CD14-positive monocyte (primary cell): ENCODE measurements around the gene CPT1C. TPM values are rescaled to one million over a fixed set of nuclear protein-coding genes. Genes with fewer than 3 reads are reported as not detected.

Experiments used
- DNase-seq, 3 donors: peaks; one replicate each; pipeline ENCODE4 v3.0.0-alpha.2; 2011 to 2022
- H2AFZ ChIP-seq: 2 replicates; pipeline ENCODE4 v1.6.0; 2012; ENCODE audit warnings: mild to moderate bottlenecking, low read depth, low read length, inconsistent platforms; ENCODE audit not compliant: insufficient read depth, poor library complexity, severe bottlenecking
- H3K27ac ChIP-seq, 2 donors: 1 replicate in 1 of 2; 2 replicates in 1 of 2; pipeline ENCODE4 v1.5.1; 2012 to 2013; ENCODE audit warnings: low read length in 2 of 2, control low read depth in 1 of 2, inconsistent platforms in 1 of 2, low read depth in 1 of 2, mild to moderate bottlenecking in 1 of 2
- H3K27me3 ChIP-seq, 2 donors: one replicate each; pipeline versions ENCODE4 v1.6.0 to v1.6.1; 2011 to 2013; ENCODE audit warnings: low read length in 2 of 2; ENCODE audit not compliant: control insufficient read depth in 2 of 2, insufficient read depth in 2 of 2
- H3K36me3 ChIP-seq, 2 donors: replicated peaks in 1 of 2; 1 replicate in 1 of 2; 2 replicates in 1 of 2; pipeline versions ENCODE4 v1.5.1 to v1.6.1; 2012 to 2013; ENCODE audit warnings: low read length in 2 of 2, control low read depth in 1 of 2, inconsistent platforms in 1 of 2, mild to moderate bottlenecking in 1 of 2; ENCODE audit not compliant: insufficient read depth in 2 of 2, control insufficient read depth in 1 of 2
- H3K4me1 ChIP-seq, 2 donors: 1 replicate in 1 of 2; 2 replicates in 1 of 2; pipeline versions ENCODE4 v1.5.1 to v1.6.1; 2012 to 2013; ENCODE audit warnings: low read length in 2 of 2, control low read depth in 1 of 2, inconsistent platforms in 1 of 2, mild to moderate bottlenecking in 1 of 2, moderate library complexity in 1 of 2; ENCODE audit not compliant: insufficient read depth in 2 of 2, control insufficient read depth in 1 of 2
- H3K4me2 ChIP-seq: replicated peaks from 2 replicates; pipeline ENCODE3; 2012; ENCODE audit warnings: low read length, moderate library complexity, mild to moderate bottlenecking; ENCODE audit not compliant: poor library complexity, severe bottlenecking; ENCODE audit errors: extremely low read depth
- H3K4me3 ChIP-seq, 3 experiments: fragments of 200-600 bp in 1 of 3; sonication (generic) in 1 of 3; replicated peaks in 1 of 3; 1 replicate in 2 of 3; 2 replicates in 1 of 3; pipeline ENCODE4 v1.5.1; 2011 to 2013; ENCODE audit warnings: low read length in 3 of 3, mild to moderate bottlenecking in 3 of 3, control low read depth in 2 of 3, low read depth in 2 of 3, inconsistent platforms in 1 of 3, moderate library complexity in 1 of 3
- H3K79me2 ChIP-seq: 2 replicates; pipeline ENCODE4 v1.6.0; 2012; ENCODE audit warnings: mild to moderate bottlenecking, control low read depth, inconsistent platforms, low read length, moderate library complexity; ENCODE audit not compliant: insufficient read depth
- H3K9ac ChIP-seq: 2 replicates; pipeline ENCODE4 v1.6.0; 2017; ENCODE audit warnings: low read length, mild to moderate bottlenecking; ENCODE audit not compliant: insufficient read depth, poor library complexity, severe bottlenecking
- H3K9me3 ChIP-seq, 2 donors: replicated peaks in 1 of 2; 1 replicate in 1 of 2; 2 replicates in 1 of 2; pipeline versions ENCODE4 v1.5.1 to v1.6.1; 2012 to 2013; ENCODE audit warnings: low read length in 2 of 2, control low read depth in 1 of 2; ENCODE audit not compliant: control insufficient read depth in 1 of 2, insufficient read depth in 1 of 2
- H4K20me1 ChIP-seq: 2 replicates; pipeline ENCODE4 v1.6.0; 2012; ENCODE audit warnings: mild to moderate bottlenecking, low read length, control low read depth, moderate library complexity; ENCODE audit not compliant: insufficient read depth
- H3K27ac Mint-ChIP-seq, 7 donors: one replicate each; pipeline ENCODE4 v1.8.0; 2020; ENCODE audit warnings: mild to moderate bottlenecking in 7 of 7, mixed read lengths in 7 of 7, moderate library complexity in 6 of 7, inconsistent platforms in 2 of 7
- H3K27me3 Mint-ChIP-seq, 3 donors: one replicate each; pipeline ENCODE4 v1.8.0; 2021 to 2022; ENCODE audit warnings: low read depth in 3 of 3, mild to moderate bottlenecking in 3 of 3, mixed read lengths in 3 of 3, moderate library complexity in 3 of 3, inconsistent platforms in 1 of 3
- H3K36me3 Mint-ChIP-seq, 2 donors: one replicate each; pipeline ENCODE4 v1.8.0; 2020; ENCODE audit warnings: mixed read lengths in 2 of 2, inconsistent platforms in 1 of 2, mild to moderate bottlenecking in 1 of 2
- H3K4me1 Mint-ChIP-seq: one replicate; pipeline ENCODE4 v1.8.0; 2020; ENCODE audit warnings: mild to moderate bottlenecking, mixed read lengths
- H3K4me3 Mint-ChIP-seq, 2 donors: one replicate each; pipeline ENCODE4 v1.8.0; 2020; ENCODE audit warnings: mild to moderate bottlenecking in 2 of 2, mixed read lengths in 2 of 2, moderate library complexity in 1 of 2
- H3K9me3 Mint-ChIP-seq, 7 donors: one replicate each; pipeline ENCODE4 v1.8.0; 2020 to 2022; ENCODE audit warnings: mixed read lengths in 7 of 7, mild to moderate bottlenecking in 6 of 7, moderate library complexity in 6 of 7, inconsistent platforms in 2 of 7
- CTCF ChIP-seq: fragments of 200-600 bp; IDR thresholded peaks from one replicate; pipeline ENCODE4 v1.8.0; 2022; ENCODE audit warnings: antibody characterized with exemption, mild to moderate bottlenecking
- WGBS: methylation state at CpG from one replicate; pipeline ENCODE4 v1.1.5; 2013; ENCODE audit warnings: missing lambda C conversion rate; ENCODE audit not compliant: insufficient coverage; 5-methylcytosine and 5-hydroxymethylcytosine counted together
- intact Hi-C, 2 donors: fragments of 100-400 bp; cut with micrococcal nuclease; formaldehyde crosslinking; loops; one replicate each; pipeline versions ENCODE4 v1.15.0 to v1.15.1; 2023
- polyA plus RNA-seq, 3 donors: library from polyadenylated mRNA; depleted of rRNA in 1 of 3; unstranded in 2 of 3; stranded (reverse) in 1 of 3; fragments of 300-500 nt in 2 of 3; fragments of >200 nt in 1 of 3; fragmentation: Illumina TruSeq in 2 of 3; gene quantifications; 1 replicate in 2 of 3; 2 replicates in 1 of 3; pipeline ENCODE4 v1.2.3, GENCODE V29; 2012 to 2021

The CPT1C gene
- polyA plus RNA-seq, 3 donors = not detected

GRCh38 chr19:49665351-49666119, 25.4 kb upstream of the CPT1C start, which contains the start of the genes BCL2L12 and IRF3:
Gene BCL2L12, plus strand, starts transcription at chr19:49665933. Its CDS starts 760 bp downstream, at chr19:49666693.
Gene IRF3, minus strand, starts transcription at chr19:49665857. Its CDS starts 1,019 bp downstream, at chr19:49664838.
- Mint-ChIP-seq H3K4me3 (peak within 1 kb of the TSS; percentile 97 to 100), H3K4me1 (peaks cover 32% of the 10 kb centered on the region), H3K27me3 (no peaks in the 10 kb centered on the region), H3K36me3 (peaks cover 25 to 36% of the 10 kb centered on the region in 2 donors), H3K27ac (peak within 1 kb of the TSS; percentile 89 to 99 (median 94)), H3K9me3 (peaks cover 0 to under 1% (median 0%) of the 10 kb centered on the region in 7 donors)
- H3K27ac ChIP-seq = peak within 1 kb of the TSS; percentile 52 to 78
- DNase-seq = peak; percentile 95 to 97 (median 95)
- no peaks in the 10 kb centered on the region for H3K27me3 ChIP-seq
- peak within 1 kb of the TSS; percentile 92 for H2AFZ ChIP-seq
- intact Hi-C loops = loop anchor here in 1 of 2 donors (10.0 kb wide), 1 partner anchor 359 kb away; the partner anchor contains the start of genes VRK3 and ZNF473
- peak within 1 kb of the TSS; percentile 64 for H3K9ac ChIP-seq
- no peak for TF ChIP-seq CTCF
- H3K79me2 ChIP-seq = peaks cover 45% of the 10 kb centered on the region
- H3K4me1 ChIP-seq = peaks cover 17 to 35% of the 10 kb centered on the region in 2 donors
- no peaks in the 10 kb centered on the region for H3K9me3 ChIP-seq
- under 1% methylated on average over 39 of the region's 50 CpGs for whole genome bisulfite sequencing
- peaks cover 22 to 27% of the 10 kb centered on the region in 2 donors for H3K36me3 ChIP-seq
- H4K20me1 ChIP-seq = peaks cover 37% of the 10 kb centered on the region
- H3K4me3 ChIP-seq = peak within 1 kb of the TSS; percentile 52 to 94 (median 72)
- H3K4me2 ChIP-seq = peak within 1 kb of the TSS; percentile 100

- DNase-seq = no peak
- Histone ChIP-seq H3K4me3 (peak overlapping the region; percentile 52 to 94 (median 72)), H3K36me3 (peaks cover 17 to 22% of the 10 kb centered on the region in 2 donors), H3K79me2 (peaks cover 45% of the 10 kb centered on the region), H3K27me3 (no peaks in the 10 kb centered on the region), H3K9me3 (no peaks in the 10 kb centered on the region), H3K4me1 (peaks cover 17 to 35% of the 10 kb centered on the region in 2 donors), H3K4me2 (peak overlapping the region; percentile 100), H3K27ac (peak overlapping the region; percentile 18 to 78), H4K20me1 (peaks cover 36% of the 10 kb centered on the region), H2AFZ (peak overlapping the region; percentile 92), H3K9ac (peak overlapping the region; percentile 64)
- Mint-ChIP-seq H3K36me3 (peaks cover 24 to 35% of the 10 kb centered on the region in 2 donors), H3K4me1 (peaks cover 32% of the 10 kb centered on the region), H3K9me3 (peaks cover 0 to 1% (median 0%) of the 10 kb centered on the region in 7 donors), H3K27ac (peak overlapping the region; percentile 75 to 99 (median 92)), H3K4me3 (peak overlapping the region; percentile 97 to 100), H3K27me3 (no peaks in the 10 kb centered on the region)
- TF ChIP-seq CTCF = no peak
- 0% methylated on average over 8 of the region's 9 CpGs for WGBS
- intact Hi-C loops = loop anchor here in 1 of 2 donors (10.0 kb wide), 1 partner anchor 359 kb away; the partner anchor contains the start of genes VRK3 and ZNF473
These were observed 24.8 kb upstream of the CPT1C start for GRCh38 chr19:49666120-49666444.
